GM18519 (cell line): Measurements from ENCODE around the gene SMAD7.

Source experiments
- ATAC-seq: cut with Tn5 transposase; IDR thresholded peaks from one replicate; pipeline ENCODE4 v1.9.1; 2021; ENCODE audit warnings: mild to moderate bottlenecking, moderate library complexity; ENCODE audit not compliant: unreplicated experiment, low FRiP score

SMAD7 gene, protein sequence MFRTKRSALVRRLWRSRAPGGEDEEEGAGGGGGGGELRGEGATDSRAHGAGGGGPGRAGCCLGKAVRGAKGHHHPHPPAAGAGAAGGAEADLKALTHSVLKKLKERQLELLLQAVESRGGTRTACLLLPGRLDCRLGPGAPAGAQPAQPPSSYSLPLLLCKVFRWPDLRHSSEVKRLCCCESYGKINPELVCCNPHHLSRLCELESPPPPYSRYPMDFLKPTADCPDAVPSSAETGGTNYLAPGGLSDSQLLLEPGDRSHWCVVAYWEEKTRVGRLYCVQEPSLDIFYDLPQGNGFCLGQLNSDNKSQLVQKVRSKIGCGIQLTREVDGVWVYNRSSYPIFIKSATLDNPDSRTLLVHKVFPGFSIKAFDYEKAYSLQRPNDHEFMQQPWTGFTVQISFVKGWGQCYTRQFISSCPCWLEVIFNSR

GRCh38 chr18:48950536-48951447 is at the start of gene SMAD7:
TSS of gene SMAD7 (minus strand) at chr18:48950965. CDS start at chr18:48950424, 541 bp downstream.
- ATAC-seq: no peak

DNA sequence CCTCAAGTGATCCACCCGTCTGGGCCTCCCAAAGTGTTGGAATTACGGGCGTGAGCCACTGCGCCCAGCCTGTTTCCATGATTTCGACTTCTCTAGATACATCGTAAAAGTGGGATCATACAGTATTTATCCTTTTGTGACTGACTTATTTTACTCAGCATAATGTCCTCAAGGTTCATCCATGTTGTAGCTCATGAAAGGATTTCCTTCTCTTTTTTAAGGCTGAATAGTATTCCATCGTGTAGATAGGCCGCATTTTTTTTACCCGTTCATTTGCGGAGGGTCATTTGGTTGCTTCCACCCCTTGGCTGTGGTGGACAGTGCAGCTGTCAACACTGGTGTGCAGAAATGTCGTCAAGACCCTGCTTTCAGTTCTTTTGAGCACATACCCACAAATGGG is 48.8 kb upstream of the SMAD7 start:
- ATAC-seq: no peak

DNA sequence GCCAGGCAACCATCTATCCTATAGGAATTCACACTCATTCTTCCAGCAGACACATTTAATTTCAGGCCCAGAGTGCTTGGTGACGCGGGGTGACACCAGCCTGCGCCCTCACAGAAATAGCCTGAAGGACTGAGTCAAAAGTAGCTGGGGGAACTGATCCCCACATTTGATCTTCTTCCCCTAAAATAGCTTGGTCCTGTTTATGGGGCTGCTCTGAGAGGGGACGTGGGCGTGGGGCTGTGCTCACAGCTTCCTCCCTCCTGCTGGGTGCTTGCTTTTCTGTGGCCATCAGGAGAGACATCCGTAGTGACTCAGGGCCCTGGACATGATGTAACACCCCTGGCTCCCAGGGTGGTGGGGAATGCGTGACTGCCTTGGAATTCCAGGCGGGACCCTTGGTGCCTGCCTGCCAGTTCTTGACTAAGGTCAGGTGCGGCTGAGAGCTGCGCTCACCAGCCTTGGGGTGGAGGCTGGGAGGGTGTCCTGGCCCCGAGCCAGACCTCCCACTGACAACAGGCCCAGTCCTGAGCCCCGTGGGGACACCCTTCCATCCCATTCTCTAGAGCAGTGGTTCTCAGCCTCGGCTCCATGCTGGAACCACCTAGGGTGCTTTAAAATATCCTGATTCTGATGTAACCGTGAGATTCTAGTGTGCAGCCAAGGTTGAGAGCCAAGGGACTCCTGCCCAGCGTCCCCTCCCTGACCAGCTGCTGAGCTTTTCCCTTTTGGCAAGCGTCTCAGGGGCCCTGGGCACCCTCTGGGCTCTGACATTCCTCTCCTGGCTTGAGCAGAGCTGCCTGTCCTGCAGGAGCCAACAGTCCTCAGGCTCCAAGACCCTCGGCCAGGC is 47.4 kb upstream of the SMAD7 start:
- no peak for ATAC-seq

GRCh38 chr18:48997681-48997984 is 46.9 kb upstream of the SMAD7 start:
- ATAC-seq: no peak

DNA sequence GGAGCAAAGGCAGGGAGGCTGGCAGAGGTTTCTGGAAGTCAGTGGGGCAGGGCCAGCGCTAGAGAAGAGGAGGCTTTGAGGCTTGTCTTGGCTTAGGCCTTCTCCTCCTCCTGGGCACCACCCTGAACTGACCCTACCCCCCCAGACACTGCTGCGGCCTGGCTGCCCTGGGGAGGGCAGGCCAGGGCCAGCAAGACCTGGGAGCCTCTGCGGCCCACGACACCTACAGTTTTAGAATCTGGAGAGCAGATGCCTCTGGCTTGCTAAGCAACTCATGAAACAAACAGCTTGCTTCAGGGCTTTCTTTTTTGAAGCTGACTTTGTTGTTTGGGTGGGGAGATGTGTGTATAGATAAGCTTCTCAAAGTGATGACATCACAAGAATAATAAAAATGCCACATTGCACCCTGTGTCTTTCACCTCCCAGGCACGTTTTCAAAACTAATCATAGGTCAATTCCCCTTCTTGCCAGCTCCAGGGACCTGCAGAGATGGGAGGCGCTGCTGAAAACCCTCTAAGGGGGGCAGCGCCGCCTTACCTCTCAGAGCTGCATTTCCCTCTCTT is 46.2 kb upstream of the SMAD7 start:
- ATAC-seq: no peak

DNA sequence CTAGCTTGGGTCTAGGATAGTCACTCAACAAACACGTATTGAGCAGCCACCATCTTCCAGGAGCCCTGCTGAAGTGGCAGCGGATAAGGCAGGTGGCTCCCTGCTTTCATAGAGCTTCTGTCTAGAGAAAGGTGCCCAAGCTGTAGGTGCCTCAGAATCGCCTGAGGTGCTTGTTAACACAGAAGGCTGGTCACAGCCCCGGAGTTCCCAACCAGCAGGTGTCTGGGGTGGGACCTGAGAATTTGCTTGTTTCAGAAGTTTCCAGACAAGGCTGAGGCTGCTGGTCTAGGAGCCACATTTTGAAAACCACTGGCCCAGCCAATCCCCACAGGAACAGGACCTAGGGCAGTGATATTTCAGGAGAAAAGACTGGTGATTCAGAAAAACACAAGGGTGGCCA is 45.3 kb upstream of the SMAD7 start:
- ATAC-seq: no peak

DNA sequence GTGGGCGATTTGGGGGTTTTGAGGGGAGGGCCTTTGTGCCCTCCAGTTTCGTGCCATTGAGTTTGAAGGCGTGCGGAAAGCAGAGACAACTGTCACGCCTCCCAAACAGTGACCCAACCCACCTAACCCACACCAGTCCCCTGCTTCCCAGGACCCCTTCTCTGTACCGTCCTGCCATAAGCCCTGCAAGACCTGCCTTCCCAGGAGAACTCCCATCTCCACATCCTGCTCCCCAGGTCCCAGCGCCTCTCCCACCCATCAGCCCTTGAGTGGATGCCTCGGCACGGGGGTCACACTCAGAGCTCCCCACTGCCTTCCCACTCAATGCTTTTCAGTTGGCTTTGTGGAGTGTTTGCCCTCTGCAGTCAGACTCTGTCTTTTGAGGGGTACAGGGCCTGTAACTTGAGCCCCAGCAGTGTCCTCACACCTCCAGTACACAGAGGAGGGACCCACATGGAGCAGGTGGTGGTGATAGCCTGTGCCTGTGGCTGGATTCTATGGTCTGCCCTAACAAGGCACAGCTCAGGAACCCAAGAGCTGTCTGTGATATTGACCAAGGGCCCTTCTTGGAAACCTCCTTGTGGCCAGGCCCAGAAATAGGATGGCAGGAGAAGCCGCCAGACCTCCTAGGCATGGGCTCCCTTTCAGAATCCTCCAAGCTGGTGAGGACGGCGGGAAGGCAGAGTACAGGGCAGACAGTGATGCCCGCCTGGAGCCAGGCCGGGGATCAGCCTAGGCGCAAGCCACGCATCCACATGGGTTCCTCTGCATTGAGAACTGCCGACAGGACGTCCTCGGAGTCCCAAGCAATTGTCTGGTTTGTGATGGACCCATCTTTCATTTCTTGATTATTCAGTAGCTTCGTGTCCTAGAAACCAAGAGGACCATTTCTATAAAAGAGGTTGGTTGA is 44.4 kb upstream of the SMAD7 start:
- ATAC-seq: no peak

DNA sequence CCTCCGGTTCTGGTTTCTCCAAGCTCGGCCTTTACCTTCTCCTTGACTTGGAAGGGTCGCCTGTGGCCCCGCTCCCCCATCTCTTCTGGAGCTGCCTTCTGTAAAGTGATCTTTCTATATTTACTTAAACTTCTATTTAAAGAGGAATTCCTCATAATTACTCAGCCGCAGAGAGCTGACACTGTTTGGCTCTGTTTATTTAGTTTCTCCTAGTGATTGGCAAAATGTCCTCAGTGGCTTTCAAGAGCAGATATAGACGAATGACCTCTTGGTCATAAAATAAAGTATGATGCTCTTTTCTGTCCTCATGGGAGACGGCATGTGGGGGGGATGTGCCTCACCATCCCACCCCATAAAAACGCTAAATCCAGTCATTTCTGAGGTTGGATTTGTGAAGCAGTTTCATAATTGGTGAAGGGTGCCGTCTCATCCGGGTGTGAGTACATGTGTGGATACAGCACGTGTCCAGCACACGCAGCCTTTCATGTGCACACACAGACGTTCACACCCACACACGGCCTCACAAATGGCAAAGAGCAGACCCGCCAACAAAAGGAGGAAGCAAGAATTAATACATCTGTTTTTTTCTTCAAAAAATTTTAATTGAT is 43.4 kb upstream of the SMAD7 start:
- no peak for ATAC-seq

DNA sequence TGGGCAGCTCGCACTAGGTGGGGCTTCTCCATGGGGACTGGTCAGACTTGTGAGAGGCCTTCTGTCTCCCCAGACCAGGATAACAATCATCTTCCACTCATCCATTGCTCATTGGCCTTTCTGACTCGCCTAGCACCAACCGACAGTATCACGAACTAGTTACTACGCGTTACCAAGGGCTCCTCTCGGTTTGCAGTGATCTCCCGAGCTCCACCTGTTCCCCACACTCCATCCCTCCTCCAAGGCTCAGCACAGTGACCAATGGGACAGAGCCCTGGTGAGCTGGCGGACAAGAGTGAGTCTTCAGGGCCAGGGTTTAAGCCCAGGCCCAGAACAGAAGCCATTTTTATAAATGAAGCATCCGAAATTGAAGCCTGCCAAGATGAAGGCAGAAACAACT is 42.8 kb upstream of the SMAD7 start:
- no peak for ATAC-seq

GRCh38 chr18:48992791-48993555 is 42.2 kb upstream of the SMAD7 start:
- no peak for ATAC-seq

- ATAC-seq: no peak
Measured at GRCh38 chr18:48992133-48992532, 41.4 kb upstream of the SMAD7 start.

DNA sequence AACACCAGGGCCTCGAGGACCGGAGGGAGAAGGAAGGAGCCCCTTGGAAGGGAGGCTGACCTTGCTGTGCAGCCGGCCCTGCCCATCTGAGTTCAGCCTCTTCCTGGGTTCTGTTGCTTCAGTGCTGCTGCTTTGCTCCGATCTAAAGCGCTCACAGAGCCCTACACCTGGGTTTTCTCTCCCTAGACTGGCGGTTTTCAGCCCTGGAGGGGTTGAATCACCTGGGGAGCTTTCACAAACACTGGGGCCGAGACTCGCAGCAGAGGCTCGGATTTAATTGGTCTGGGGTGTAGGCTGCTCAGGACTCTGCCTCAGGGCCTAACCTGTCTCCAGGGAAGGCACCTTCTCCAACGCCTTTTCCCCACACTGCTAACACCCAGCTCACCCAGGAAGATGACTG is 40.9 kb upstream of the SMAD7 start:
- ATAC-seq: no peak

- no peak for ATAC-seq
Measured at GRCh38 chr18:48991319-48991660, 40.5 kb upstream of the SMAD7 start.

DNA sequence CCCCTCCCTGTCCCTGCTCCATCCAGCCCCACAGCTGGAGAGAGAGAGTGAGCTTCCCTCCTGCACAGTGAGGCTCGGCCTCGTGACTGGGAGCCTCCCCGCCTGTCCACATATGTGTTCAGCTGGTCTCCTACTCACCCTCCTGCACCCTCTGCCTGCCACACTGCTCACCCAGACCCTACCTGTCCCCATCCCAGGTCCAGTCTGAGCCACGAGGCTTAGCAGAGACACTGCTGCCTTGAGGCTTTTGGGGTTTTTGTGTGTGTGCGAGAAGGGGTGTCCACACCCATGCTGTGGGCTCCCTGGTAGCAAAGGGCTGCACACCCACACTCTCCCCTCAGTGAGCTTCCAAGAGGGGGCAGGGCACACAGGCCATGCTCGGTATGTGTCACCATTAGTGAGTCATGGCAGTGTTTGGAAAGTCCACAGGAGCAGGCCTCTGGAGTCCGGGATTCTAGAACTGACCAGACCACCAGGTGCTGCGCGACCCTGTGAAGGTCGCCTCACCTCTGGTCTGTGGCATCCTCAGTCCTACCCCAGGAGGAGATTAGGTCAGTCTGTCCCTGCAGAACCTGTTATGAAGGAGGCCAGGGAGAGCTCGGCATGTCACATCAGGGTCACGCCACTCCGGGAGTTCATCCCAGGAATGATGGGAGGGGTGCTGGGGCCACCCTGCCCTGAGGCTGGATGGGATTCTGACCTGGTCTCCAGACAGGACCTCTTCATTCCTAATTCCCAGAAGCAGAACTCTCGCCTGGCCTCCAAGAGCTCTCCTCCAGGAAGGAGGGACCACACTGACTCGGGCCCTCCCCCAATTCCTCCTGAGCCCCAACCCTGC is 39.9 kb upstream of the SMAD7 start:
- ATAC-seq: no peak

DNA sequence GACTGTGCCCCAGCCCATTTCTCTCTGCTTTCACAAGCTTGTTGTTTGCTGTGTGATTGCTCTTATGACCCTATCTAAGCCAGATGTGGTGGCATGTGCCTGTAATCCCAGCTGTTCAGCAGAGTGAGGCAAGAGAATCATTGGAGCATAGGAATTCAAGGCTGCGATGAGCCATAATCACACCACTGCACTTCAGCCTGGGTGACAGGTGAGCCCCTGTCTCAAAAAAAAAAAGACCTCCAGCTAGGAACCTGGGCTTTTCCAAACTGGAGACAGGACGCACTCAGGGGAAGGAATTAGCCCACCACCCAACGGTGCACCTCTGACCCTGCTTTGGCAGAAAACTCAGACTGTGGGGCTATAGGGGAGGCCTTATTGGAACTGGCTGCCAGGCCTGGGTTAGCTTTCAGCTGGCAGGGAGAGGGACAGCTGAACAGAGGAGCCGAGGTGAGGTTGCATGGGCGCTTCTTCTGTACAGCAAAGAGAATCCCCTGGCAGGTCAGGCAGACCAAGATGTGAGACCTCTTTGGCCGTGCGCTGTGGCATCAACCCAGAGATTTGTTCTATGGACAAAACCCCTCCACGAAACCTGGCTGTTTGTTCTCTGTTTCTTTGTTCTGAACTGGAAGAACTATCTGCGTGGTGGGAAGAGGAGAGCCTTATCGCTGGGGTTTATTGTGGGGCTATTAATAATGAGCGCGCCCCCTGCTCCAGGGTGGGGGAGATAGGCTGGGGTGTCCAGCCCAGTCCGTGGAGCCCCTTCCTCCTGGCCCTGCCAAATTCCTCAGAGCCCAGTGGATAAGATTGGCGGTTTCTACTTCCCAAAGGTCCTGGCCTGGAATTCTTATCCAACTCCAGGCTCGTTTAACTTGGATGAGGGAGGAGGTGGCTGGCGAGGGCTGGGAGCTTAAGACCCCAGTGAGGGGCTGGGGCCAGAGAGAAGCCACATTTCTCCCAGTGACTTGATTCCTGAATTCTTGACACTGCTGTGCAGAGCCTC is 38.8 kb upstream of the SMAD7 start:
- ATAC-seq: no peak

DNA sequence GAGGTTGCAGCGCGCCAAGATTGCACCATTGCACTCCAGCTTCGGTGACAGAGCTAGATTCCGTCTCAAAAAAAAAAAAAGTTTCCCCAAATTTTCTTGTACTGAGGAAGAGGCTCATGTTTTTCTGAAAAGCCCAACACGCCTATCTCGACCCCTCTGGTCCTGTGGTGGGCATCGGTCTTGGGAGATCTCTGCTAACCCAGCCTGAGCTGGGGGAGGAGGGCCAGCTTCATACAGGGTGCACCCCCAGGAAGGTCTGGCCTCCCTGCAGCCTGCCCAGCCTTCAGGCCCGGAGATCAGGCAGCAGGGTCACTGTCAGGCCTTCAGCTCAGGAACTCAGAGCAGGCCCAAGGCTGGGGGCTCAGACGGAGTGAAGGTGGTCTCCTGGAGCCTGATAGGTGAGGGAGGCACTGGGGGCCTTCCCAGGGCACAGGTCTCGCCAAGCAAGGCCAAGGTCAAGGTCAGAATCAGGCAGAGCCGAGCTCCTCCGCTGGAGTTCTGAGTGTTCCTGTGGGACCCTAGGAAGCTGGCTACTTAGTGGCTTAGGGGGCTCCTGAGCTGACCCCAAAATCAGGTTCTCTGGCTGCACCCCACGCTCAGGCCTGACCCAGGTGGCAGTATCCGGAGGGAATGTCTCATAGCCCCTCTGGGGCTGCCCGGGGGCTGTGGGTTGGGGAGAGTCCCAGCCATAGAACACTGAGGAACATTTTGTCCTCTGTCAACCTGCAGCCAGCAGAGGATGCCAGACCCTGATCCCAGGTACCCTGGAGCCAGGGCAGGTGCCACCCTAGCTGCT is 37.9 kb upstream of the SMAD7 start:
- no peak for ATAC-seq
